HG03432 (cell line): Measurements from ENCODE around the gene SRCAP.
A peak's percentile ranks its signal among the peaks of the same experiment; 100 is the strongest.
"Not testable (repeated sequence)": the region's sequence is repeated elsewhere in the genome, so short reads cannot be mapped to it uniquely, and the experiment has no call there.

ENCODE experiments used
- ATAC-seq: cut with Tn5 transposase; IDR thresholded peaks from one replicate; pipeline ENCODE4 v1.9.1; 2021; ENCODE audit warnings: mild to moderate bottlenecking, moderate library complexity; ENCODE audit not compliant: unreplicated experiment

The SRCAP gene

GRCh38 chr16:30697264-30698138 is 1.5 kb upstream of the SRCAP start:
- peak; percentile 88 for ATAC-seq

GRCh38 chr16:30698139-30698815 is 694 bp upstream of the SRCAP start:
- peak; percentile 68 for ATAC-seq

GRCh38 chr16:30699615-30700099 is 686 bp downstream of the SRCAP start:
- no peak for ATAC-seq

- ATAC-seq = no peak
Measured at GRCh38 chr16:30700491-30700890, 1.5 kb downstream of the SRCAP start.

DNA sequence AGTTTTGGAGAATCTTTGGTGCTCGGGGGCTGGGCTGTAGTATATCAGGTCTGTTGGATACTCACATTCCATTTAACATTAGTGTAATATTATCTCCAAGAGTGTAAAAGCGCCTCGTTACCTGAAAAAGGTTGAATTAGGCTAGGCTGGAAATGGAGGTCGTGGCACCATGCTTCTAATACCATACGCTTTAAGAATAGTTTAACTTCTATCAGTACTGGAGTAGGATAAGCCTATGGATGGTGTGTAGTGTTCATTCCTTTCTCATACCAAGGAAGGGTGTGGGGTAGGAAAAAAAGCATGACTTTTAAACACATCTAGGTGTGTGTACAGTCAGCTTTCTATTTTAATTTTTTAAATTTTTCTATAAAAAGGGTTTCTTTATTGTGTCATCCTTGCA is 2.0 kb downstream of the SRCAP start:
- no peak for ATAC-seq

GRCh38 chr16:30703071-30703470 is 4.1 kb downstream of the SRCAP start:
- not testable (repeated sequence) for ATAC-seq

DNA sequence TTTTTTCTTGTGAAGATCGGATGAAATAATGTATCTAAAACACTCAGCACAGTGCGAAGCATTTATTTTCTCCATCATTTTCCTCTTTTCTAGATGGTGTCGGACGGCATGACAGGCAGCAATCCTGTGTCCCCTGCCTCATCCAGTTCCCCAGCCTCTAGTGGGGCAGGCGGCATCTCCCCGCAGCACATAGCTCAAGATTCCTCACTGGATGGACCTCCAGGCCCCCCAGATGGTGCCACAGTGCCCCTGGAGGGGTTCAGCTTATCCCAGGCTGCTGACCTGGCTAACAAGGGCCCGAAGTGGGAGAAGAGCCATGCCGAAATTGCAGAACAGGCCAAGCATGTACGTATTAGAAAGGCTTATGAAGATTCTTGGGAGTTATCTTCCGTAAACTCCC is 5.0 kb downstream of the SRCAP start:
- no peak for ATAC-seq

DNA sequence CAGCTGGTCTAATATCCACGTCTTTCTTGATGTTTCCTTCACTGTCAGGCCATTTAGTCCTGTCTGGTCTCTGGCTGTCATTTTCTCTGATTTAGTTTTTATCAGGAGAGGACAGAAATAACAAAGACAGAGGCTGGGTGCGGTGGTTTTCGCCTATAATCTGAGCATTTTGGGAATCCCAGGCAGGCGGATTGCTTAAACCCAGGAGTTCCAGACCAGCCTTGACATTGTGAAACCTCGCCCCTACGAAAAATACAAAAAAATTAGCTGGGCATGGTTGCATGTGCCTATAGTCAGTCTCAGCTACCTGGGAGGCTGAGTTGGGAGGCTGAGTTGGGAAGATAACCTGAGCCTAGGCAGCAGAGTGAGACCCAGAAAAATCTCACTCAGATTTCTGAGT is 7.1 kb downstream of the SRCAP start:
- no peak for ATAC-seq

DNA sequence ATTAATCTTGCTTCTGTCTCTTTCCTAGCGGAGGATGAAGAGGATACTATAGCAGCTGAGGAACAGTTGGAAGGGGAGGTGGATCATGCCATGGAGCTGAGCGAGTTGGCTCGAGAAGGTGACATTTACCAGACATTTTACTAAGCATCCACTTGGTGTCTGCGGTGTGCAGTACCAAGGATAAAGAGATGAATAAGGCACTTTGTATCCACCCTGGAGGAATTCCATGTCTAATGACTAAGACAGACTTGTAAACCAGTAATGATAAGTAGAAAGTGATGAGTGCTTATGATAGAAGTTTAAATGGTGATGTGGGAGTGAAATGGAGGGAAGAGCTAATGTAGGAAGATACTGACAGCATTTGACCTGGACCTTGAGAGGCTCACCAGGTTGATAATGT is 12.0 kb downstream of the SRCAP start:
- no peak for ATAC-seq

DNA sequence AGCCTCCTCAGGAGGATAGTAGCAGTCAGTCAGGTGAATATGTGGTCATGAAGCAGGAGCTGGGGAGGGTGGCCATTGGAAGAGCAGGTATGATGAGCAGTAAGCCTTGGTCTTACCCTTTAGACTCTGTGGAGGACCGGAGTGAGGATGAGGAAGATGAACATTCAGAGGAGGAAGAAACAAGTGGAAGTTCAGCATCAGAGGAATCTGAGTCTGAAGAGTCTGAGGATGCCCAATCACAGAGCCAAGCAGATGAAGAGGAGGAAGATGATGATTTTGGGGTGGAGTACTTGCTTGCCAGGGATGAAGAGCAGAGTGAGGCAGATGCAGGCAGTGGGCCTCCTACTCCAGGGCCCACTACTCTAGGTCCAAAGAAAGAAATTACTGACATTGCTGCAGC is 12.7 kb downstream of the SRCAP start:
- ATAC-seq = no peak

GRCh38 chr16:30715750-30716445 is 16.9 kb downstream of the SRCAP start:
- ATAC-seq = no peak

DNA sequence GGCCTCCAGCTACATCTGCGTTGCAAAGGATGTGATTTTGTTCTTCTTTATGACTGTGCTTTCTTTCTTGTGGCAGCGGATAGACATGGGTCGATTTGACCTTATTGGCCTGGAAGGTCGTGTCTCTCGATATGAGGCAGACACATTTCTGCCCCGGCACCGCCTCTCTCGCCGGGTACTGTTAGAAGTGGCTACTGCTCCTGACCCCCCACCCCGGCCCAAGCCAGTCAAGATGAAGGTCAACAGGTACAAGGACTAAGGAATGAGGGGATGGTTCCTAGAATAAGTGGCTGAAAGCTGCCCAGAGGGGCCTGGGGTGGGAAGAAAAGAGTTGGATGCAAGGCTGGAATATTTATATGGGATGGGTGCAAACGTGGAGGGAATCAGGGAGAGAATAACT is 21.1 kb downstream of the SRCAP start:
- ATAC-seq = no peak

- no peak for ATAC-seq
Measured at GRCh38 chr16:30720694-30721093, 21.7 kb downstream of the SRCAP start.

- no peak for ATAC-seq
Measured at GRCh38 chr16:30721167-30721566, 22.2 kb downstream of the SRCAP start.

DNA sequence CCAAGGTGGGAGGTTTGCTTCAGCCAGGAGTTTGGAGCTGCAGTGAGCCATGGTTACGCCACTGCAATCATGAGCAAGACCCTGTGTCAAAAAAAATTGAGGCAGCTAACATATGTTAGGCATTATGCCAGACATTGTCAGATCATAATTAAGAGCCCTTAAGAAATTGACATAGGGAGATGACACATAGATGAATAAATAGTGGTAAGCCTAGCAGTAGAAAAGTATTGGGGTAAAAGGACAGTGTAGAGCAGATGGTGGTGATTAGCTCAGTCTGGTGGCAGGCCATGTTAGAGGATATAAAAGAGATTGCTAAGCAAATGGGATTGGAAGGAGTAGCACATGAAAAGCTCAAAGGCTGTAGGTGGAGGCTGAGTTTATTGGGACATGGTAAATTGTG is 22.6 kb downstream of the SRCAP start:
- ATAC-seq = no peak

- ATAC-seq = no peak
Measured at GRCh38 chr16:30722443-30722842, 23.5 kb downstream of the SRCAP start.

DNA sequence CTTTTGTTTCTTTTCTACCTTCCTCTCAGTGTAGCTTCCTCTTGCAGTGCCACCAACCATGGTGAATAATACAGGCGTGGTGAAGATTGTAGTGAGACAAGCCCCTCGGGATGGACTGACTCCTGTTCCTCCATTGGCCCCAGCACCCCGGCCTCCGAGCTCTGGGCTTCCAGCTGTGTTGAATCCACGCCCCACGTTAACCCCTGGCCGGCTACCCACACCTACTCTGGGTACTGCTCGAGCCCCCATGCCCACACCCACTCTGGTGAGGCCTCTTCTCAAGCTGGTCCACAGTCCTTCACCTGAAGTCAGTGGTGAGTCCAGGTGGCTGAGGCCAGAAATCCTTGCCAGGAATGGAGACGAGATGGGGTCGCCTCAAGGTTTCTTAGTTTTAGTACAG is 23.9 kb downstream of the SRCAP start:
- no peak for ATAC-seq

- ATAC-seq = no peak
Measured at GRCh38 chr16:30723725-30724355, 24.9 kb downstream of the SRCAP start.

- ATAC-seq = no peak
Measured at GRCh38 chr16:30724641-30725417, 25.9 kb downstream of the SRCAP start.

DNA sequence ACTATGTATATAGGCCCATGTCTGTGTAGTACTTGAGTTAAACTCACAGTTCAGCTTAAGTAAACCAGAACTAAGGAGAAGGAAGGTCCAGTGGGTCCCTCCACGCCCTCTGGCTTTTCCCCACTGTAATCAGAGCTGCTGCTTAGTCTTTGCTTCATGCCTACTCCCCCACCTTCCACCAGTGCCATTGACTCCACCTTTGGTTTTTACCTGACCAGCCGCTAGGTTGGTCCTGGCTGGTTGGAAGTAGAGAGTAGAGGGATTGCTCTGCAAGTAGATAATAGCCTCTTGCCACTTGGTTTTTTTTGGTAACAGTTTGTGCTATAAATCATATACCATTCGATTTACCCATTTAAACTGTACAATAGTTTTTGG is 26.4 kb downstream of the SRCAP start:
- no peak for ATAC-seq
